ENCODE measurements around the gene TMEM176A.

Gene TMEM176A

GRCh38 chr7:150850273-150850672 lies 49.7 kb downstream of the TMEM176A start:
- DNase-seq: no peak

DNA sequence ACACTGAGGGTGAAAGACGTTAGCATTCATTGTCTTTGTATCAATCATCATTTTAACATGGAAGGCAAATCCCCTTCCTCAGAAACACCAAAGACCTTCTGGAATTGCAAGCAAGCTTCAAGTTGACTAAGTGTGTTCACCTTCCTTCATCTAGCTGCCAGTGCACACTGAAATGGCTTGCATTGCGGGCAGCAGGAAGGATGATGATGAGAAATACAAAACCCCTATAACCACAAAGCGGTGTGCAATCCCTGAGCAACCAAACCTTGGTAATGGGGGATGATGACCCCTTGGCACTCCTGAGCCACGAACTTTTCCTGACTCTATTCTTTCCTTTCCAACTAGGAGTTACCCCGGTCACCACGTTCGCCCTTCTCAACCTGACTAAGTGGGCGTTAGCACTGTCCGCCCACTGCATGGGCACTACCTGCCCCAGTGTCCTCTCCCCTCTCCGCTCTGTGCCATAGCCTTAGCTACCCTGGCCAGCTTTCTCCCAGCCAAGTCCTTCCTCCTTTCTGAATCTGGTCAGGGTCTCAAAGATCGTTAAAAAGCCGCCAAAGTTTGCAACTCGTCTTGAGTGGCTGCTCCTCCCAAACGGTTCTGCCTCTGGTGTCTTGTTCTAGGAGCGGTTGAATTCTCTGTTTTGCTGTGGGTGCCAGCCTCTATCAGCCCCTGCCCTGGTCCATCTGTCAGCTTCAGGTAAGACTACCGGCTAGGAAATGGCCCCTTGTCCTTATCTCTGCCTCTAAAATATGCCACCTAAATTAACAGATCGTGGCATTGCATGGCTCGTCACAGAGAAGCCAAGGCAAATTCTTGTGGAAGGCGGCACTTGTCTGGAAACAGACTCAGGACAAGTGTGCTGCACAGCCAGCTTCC lies 51.2 kb downstream of the TMEM176A start:
- DNase-seq: peak in 1 of 2 donors; percentile 6

GRCh38 chr7:150852371-150852905 lies 51.9 kb downstream of the TMEM176A start, which contains the start of gene AOC1:
TSS of gene AOC1 (plus strand) at chr7:150852517. CDS start at chr7:150856471, 3,954 bp downstream.
- peak in 1 of 2 donors; percentile 12 for DNase-seq

GRCh38 chr7:150854066-150855000 lies 53.8 kb downstream of the TMEM176A start:
- peak in 1 of 2 donors; percentile 12 for DNase-seq
